Stimulated activated CD4-positive, alpha-beta T cell treated with anti-CD3 and anti-CD28 coated beads, Interleukin-4, amount 100 ng/mL, for 48 hours (primary cell): ENCODE results near the gene LTV1.
"Not testable (repeated sequence)": the region's sequence is repeated elsewhere in the genome, so short reads cannot be mapped to it uniquely, and the experiment has no call there.

Experiments used
- DNase-seq, 2 donors: peaks; one replicate each; pipeline ENCODE4 v3.0.0-alpha.2; 2020; ENCODE audit warnings: low read depth in 2 of 2

LTV1 gene

GRCh38 chr6:143843677-143843999, 500 bp downstream of the LTV1 start:
- no peak for DNase-seq

DNA sequence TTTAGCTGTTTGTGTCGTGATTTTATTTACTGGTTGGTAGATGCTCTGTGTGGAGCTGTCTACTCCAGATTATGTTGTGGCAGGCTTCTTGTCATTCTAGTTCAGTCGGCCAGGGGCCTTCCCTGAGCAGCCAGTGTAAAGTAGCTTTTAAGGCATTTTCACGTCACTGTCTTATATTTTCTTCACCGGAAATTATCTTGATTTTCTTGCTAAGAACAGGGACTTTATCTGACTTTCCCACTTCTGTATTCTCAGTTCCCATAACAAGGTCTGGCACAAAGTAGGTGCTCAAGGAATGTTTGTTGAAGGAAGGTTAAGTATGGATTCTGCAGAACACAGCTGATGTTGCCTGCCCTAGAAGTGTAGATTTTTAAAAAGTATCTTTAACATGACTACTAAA, 868 bp downstream of the LTV1 start:
- no peak for DNase-seq

DNA sequence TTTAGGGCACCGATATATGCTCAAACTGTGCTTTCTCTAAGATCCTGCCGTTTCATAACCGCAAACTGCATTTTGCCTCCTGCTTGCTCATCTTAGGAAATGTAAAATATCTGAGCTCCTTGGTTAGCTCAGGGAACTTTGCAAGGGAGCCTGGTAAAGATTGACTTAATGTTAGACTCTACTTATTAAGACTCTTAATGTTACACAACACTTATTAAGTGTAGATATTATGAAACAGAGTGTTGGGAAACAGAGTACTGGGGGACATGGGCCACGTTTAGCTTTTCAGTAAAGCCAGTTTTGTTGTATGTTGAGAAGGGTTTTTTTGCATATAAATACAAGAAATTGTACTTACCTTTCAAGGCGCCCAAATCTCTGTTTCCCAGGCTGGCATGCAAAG, 1.9 kb downstream of the LTV1 start:
- no peak for DNase-seq

DNA sequence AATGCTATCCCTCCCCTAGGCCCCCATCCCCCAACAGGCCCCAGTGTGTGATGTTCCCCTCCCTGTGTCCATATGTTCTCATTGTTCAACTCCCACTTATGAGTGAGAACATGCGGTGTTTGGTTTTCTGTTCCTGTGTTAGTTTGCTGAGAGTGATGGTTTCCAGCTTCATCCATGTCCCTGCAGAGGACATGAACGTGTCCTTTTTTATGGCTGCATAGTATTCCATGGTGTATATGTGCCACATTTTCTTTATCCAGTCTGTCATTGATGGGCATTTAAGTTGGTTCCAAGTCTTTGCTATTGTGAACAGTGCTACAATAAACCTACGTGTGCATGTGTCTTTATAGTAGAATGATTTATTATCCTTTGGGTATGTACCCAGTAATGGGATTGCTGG, 8.6 kb downstream of the LTV1 start:
- DNase-seq: not testable (repeated sequence)

DNA sequence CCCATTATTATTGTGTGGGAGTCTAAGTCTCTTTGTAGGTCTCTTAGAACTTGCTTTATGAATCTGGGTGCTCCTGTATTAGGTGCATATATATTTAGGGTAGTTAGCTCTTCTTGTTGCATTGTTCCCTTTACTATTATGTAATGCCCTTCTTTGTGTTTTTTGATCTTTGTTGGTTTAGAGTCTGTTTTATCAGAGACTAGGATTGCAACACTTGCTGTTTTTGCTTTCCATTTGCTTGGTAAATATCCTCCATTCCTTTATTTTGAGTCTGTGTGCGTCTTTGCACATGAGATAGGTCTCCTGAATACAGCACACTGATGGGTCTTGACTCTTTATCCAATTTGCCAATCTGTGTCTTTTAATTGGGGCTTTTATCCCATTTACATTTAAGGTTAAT, 11.9 kb downstream of the LTV1 start:
- DNase-seq: not testable (repeated sequence)

GRCh38 chr6:143856762-143857161, 13.6 kb downstream of the LTV1 start:
- not testable (repeated sequence) for DNase-seq

- no peak for DNase-seq
Measured at GRCh38 chr6:143857651-143858050, 14.5 kb downstream of the LTV1 start.

DNA sequence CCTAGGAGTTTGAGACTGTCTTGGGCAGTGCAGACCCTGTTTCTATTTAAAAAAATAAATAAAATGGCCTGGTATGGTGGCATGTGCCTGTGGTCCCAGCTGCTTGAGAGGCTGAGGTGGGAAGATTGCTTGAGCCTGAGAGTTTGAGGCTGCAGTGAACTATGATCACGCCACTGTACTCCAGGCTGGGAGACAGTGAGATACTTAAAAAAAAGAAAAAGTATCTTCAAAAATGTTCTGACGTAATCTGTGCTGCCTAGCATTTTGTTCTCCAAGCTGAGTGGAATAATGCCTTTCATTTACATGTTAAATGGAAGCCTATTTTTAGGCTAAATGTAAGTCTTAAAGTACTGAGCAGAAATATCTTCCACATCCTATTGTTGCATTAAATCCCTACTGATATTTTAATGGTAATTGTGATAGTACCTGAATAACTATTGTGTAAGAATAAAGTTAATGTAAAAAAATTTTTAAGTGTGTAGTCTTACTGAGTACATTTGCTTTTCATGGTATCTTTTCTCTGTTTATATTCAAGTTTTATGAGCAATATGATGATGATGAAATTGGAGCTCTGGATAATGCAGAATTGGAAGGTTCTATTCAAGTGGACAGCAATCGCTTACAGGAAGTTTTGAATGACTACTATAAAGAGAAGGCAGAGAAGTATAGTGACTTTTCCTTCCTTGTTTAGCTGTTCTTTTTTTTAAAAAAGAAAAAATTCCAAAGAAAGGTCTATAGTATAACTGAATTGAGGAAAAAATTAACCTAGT, 16.9 kb downstream of the LTV1 start:
- DNase-seq: no peak

- no peak for DNase-seq
Measured at GRCh38 chr6:143863771-143864170, 20.6 kb downstream of the LTV1 start.

- no peak for DNase-seq
Measured at GRCh38 chr6:143864234-143864633, 21.1 kb downstream of the LTV1 start, which contains the start of gene ZC2HC1B. ZC2HC1B (plus strand) TSS chr6:143864474; CDS start chr6:143864540, 66 bp downstream.

DNA sequence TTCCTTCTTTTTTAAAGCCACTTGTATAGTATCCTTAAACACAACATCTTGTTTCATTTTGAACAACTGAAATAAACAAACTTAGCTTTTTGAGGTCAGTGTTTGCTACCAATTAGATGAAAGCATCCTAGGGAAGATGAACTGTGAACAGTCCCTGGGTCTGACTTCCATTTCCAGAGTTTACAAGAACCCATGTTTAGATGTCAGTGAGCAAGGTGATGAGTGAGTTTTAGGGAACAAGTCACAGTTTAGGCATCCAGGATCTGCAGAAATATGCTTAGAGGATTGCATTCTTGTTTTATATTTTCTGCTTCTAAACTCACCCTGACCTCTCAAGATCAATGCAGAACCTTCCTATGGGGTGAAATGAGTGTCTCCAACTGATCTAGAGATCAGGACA, 24.1 kb downstream of the LTV1 start:
- no peak for DNase-seq

GRCh38 chr6:143868808-143869207, 25.7 kb downstream of the LTV1 start:
- not testable (repeated sequence) for DNase-seq

DNA sequence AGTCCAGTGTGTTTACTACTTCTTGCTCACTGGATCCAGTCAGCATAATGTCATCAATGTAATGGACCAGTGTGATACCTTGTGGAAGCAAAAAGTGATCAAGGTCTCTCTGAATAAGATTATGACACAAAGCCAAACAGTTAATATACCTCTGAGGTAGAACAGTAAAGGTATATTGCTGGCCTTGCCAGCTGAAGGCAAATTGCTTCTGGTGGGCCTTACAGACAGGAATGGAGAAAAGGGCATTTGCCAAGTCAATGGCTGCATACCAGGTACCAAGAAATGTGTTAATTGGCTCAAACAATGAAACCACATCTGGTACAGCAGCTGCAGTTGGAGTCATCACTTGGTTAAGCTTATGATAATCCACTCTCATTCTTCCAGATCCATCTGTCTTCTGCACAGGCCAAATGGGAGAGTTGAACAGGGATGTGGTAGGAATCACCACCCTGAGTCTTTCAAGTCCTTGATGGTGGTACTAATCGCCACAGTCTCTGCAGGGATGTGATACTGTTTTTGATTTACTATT, 28.1 kb downstream of the LTV1 start:
- DNase-seq: not testable (repeated sequence)

DNA sequence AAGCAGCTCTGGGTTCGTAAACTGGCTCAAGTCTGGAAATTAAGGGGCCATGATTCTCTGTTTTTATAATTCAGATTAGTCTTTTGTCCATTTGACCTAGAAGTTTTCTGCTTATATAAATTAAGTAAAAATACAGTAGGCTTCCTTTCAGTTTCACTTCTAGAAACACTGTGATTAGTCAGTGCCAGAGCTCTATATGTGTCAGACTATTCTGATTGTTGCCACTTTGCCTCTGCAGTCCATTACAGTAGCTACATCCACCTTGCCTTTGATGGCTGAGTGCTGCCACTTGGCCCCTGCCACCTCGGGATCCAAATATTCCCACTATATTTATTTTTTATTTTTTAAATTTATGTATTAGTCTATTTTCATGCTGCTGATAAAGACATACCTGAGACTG, 29.1 kb downstream of the LTV1 start:
- no peak for DNase-seq

DNA sequence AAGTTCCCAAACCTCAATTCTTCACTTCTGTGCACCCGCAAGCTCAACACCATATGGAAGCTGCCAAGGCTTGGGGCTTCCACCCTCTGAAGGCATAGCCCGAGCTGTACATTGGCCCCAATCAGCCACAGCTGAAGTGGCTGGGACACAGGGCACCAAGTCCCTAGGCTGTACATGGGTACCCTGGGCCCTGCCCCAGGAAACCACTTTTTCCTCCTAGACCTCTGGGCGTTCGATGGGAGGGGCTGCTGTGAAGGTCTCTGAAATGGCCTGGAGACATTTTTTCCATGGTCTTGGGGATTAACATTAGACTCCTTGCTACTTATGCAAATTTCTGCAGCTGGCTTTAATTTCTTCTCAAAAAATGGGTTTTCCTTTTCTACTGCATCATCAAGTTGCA, 30.5 kb downstream of the LTV1 start:
- not testable (repeated sequence) for DNase-seq

DNA sequence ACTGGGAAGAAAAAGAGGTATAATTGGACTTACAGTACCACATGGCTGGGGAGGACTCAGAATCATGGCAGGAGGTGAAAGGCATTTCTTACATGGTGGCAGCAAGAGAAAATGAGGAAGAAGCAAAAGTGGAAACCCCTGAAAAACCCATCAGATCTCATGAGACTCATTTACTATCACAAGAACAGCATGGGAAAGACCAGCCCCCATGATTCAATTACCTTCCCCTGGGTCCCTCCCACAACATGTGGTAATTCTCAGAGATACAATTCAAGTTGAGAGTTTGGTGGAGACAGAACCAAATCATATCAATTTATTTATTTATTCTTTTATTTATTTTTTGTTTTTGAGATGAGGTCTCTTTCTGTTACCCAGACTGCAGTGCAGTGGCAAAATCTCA, 31.4 kb downstream of the LTV1 start:
- not testable (repeated sequence) for DNase-seq

DNA sequence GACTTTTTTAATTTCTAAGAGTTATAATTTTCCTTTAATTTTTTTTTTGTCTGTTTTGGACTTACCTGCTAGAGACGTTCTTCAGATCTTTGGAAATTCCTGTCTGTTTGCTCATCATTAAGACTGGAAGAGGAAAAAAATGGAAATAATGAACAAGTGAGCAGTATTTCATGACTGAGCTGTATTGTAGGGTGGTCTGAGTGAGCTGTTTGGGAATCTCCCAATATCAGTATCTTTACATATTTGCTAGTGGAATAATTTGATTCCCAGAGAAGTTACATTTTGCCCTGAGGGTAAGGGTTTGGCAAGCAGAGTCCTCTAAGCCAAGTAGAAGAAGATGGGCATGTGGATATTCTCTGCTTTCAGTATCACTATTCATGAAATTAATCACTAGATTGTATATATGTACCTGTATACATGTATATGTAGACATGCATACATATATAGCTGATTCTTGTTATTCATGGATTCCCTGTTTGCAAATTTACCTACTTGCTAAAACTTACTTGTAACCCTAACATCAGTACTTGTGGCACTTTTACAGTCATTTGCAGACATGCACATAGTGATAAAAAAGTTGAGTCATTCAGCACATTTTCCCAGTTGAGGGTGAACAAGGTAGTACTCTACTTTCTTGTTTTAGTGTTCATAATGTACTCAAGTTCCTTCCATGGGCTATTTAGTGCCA, 34.6 kb downstream of the LTV1 start:
- no peak for DNase-seq

DNA sequence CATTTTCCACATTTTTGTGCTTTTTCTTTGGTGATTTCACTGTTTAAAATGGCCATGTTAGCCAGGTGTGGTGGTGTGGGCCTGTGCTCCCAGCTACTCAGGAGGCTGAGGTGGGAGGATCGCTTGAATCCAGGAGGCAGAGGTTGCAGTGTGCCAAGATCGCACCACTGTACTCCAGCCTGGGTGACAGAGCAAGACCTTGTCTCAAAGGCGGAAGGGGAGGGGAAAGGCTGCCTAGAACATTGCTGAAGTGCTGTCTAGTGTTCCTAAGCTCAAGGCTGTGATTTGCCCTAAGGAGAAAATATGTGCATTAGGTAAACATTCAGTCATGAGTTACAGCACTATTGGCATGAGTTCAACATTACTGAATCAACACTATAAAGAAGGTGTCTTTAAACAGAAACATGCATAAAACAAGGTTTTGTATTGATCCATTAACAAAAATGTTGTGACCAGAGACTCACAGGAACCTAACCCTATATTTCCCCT, 35.2 kb downstream of the LTV1 start:
- no peak for DNase-seq

GRCh38 chr6:143880412-143880811, 37.3 kb downstream of the LTV1 start:
- no peak for DNase-seq

DNA sequence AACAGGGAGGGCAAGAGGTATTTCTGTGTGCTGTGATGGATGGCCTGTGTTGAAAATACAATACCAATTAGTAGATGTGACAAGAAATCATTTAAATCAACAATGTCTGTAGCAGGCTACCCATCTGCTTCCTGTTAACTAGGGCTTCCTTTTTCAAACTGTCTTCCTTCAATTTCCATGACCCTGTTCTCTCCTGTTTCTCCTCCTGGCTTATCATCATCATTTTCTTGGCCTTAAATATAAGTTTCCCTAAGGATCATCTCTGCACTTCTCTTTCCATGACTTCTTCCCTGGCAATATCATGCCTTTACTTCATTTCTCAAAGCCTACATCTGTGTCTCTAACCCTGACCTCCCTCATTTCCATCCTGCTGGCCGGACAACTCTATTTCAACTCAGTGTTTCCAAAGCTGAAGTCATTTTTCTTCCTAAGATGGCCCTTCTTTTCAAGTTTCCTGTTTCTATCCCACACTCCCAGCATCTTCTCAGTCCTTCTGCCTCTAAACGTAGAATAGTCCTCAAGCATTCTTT, 39.3 kb downstream of the LTV1 start:
- no peak for DNase-seq

DNA sequence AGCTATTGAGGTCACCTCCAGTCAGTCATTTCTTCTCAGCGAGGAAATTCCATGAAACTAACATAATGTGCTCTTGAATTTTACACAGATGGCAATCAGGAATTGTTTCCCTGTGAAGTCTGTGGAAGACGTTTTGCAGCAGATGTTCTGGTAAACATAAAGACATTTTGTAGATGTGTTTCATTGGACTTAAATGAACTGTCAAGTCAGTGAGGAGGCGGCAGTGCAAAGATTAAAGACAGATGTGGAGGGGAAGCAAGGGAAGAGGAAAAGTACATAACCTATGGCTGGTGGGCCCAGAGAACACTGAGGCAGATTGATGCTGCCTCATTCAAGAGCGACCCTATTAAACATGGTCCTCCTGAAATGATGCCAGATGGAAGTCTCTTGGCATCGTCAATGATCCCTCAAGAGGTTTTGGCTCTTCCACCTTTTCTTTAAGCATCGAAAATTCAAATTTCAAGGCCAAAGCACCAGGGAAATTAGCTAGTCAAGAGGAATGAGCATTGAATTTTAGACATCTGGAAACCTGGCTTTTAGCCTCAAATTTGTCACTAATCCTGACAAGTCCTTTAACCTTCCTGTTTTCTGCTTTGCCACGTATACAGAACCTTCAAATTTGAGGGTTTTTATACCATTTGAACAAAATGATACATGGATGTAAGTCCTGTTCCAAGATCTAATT, 41.2 kb downstream of the LTV1 start:
- no peak for DNase-seq

GRCh38 chr6:143885116-143885515, 42.0 kb downstream of the LTV1 start:
- no peak for DNase-seq
